ENCODE measurements around the gene FUT4. TPM values are rescaled to one million over a fixed set of nuclear protein-coding genes. Genes with fewer than 3 reads are reported as not detected.

The FUT4 gene
- total RNA-seq, 1 experiment from 2014 or later: 24.5 TPM

GRCh38 chr11:94574193-94574961, 30.7 kb downstream of the FUT4 start:
- Mint-ChIP-seq H3K27ac (ENCODE audit: unreplicated experiment) (no peak overlapping the region), H3K4me1 (ENCODE audit: low read depth, unreplicated experiment) (no peaks in the 10 kb centered on the region), H3K27me3 (ENCODE audit: insufficient read depth, unreplicated experiment) (no peaks in the 10 kb centered on the region), H3K4me3 (ENCODE audit: unreplicated experiment) (no peak overlapping the region), H3K9me3 (ENCODE audit: unreplicated experiment) (no peaks in the 10 kb centered on the region), H3K36me3 (ENCODE audit: insufficient read depth, unreplicated experiment) (no peaks in the 10 kb centered on the region)
- Histone ChIP-seq H3K4me3 (ENCODE audit: low read depth, low read length) (no peak overlapping the region), H3K36me3 (ENCODE audit: control insufficient read depth, insufficient read depth, low read length) (no peaks in the 10 kb centered on the region), H3K4me1 (peaks cover 12% of the 10 kb centered on the region; the same call in 1 of the 2 replicates), H3K9me3 (no peaks in the 10 kb centered on the region), H3K27me3 (replicated peaks; ENCODE audit: control insufficient read depth, insufficient read depth, low read length) (no peaks in the 10 kb centered on the region)
- intact Hi-C loops (cut with micrococcal nuclease; ENCODE audit: unreplicated experiment): no loop called here
- CTCF ChIA-PET: no interaction called here
- DNase-seq: no peak
- no peak for TF ChIP-seq CTCF (IDR thresholded peaks at IDR 0.05; ENCODE audit: insufficient read depth in 1 of 2, low read depth in 1 of 2, low read length in 1 of 2, severe bottlenecking in 1 of 2, unreplicated experiment in 1 of 2)
- POLR2A ChIA-PET: no interaction called here
- no TSS peak for BruUV-seq (replicated peaks)

- Mint-ChIP-seq H3K36me3 (ENCODE audit: insufficient read depth, unreplicated experiment) (no peaks in the 10 kb centered on the region), H3K9me3 (ENCODE audit: unreplicated experiment) (no peaks in the 10 kb centered on the region), H3K27me3 (ENCODE audit: insufficient read depth, unreplicated experiment) (no peaks in the 10 kb centered on the region), H3K27ac (ENCODE audit: unreplicated experiment) (no peak overlapping the region), H3K4me1 (ENCODE audit: low read depth, unreplicated experiment) (peaks cover 2% of the 10 kb centered on the region), H3K4me3 (ENCODE audit: unreplicated experiment) (no peak overlapping the region)
- H3K9me3 ChIP-seq: no peaks in the 10 kb centered on the region
- ChIA-PET POLR2A (no interaction called here), CTCF (no interaction called here)
- intact Hi-C loops (cut with micrococcal nuclease; ENCODE audit: unreplicated experiment): no loop called here
- H3K4me1 ChIP-seq: peaks cover 12% of the 10 kb centered on the region
- no peak for DNase-seq
- no peaks in the 10 kb centered on the region for H3K27me3 ChIP-seq (replicated peaks; ENCODE audit: control insufficient read depth, insufficient read depth, low read length)
- H3K4me3 ChIP-seq (ENCODE audit: low read depth, low read length): no peak overlapping the region
- no peaks in the 10 kb centered on the region for H3K36me3 ChIP-seq (ENCODE audit: control insufficient read depth, insufficient read depth, low read length)
- no peak for TF ChIP-seq CTCF (IDR thresholded peaks at IDR 0.05; ENCODE audit: insufficient read depth in 1 of 2, low read depth in 1 of 2, low read length in 1 of 2, severe bottlenecking in 1 of 2, unreplicated experiment in 1 of 2)
- BruUV-seq (replicated peaks): no TSS peak
Observed at GRCh38 chr11:94576306-94576705, 32.6 kb downstream of the FUT4 start.

- no peak for TF ChIP-seq CTCF (IDR thresholded peaks at IDR 0.05; ENCODE audit: insufficient read depth in 1 of 2, low read depth in 1 of 2, low read length in 1 of 2, severe bottlenecking in 1 of 2, unreplicated experiment in 1 of 2)
- POLR2A ChIA-PET: no interaction called here
- Histone ChIP-seq H3K4me1 (peaks cover 23% of the 10 kb centered on the region), H3K27me3 (replicated peaks; ENCODE audit: control insufficient read depth, insufficient read depth, low read length) (no peaks in the 10 kb centered on the region), H3K36me3 (ENCODE audit: control insufficient read depth, insufficient read depth, low read length) (no peaks in the 10 kb centered on the region), H3K4me3 (ENCODE audit: low read depth, low read length) (no peak overlapping the region), H3K9me3 (no peaks in the 10 kb centered on the region)
- Mint-ChIP-seq H3K4me1 (ENCODE audit: low read depth, unreplicated experiment) (peaks cover 8% of the 10 kb centered on the region), H3K27me3 (ENCODE audit: insufficient read depth, unreplicated experiment) (no peaks in the 10 kb centered on the region), H3K27ac (ENCODE audit: unreplicated experiment) (no peak overlapping the region), H3K4me3 (ENCODE audit: unreplicated experiment) (no peak overlapping the region), H3K9me3 (ENCODE audit: unreplicated experiment) (no peaks in the 10 kb centered on the region), H3K36me3 (ENCODE audit: insufficient read depth, unreplicated experiment) (no peaks in the 10 kb centered on the region)
- CTCF ChIA-PET: no interaction called here
- intact Hi-C loops (cut with micrococcal nuclease; ENCODE audit: unreplicated experiment): no loop called here
- BruUV-seq (replicated peaks): no TSS peak
- no peak for DNase-seq
Observed at GRCh38 chr11:94577841-94578240, 34.1 kb downstream of the FUT4 start.
